ENCODE results near the gene MATN3.

The MATN3 gene

GRCh38 chr2:19993731-19994130, 18.7 kb downstream of the MATN3 start:
- DNase-seq, result no peak

- no peak for DNase-seq
Observed at GRCh38 chr2:19991895-19992294, 20.6 kb downstream of the MATN3 start.

DNA sequence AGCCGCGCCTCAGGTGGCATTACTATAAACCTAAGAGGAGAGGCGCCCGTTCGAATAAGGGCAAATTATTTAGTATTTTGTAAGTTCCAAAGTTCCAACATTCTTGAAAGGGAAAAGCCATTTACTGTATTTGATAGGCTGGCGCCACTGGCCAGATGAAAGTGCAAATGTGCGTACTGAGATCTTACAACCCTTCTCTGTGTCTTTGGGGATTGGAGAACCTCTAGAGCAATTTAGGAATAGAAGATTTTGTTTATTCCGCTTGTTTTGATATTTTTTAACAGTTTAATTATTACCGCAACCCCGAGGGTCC, 22.1 kb downstream of the MATN3 start:
- no peak for DNase-seq

DNA sequence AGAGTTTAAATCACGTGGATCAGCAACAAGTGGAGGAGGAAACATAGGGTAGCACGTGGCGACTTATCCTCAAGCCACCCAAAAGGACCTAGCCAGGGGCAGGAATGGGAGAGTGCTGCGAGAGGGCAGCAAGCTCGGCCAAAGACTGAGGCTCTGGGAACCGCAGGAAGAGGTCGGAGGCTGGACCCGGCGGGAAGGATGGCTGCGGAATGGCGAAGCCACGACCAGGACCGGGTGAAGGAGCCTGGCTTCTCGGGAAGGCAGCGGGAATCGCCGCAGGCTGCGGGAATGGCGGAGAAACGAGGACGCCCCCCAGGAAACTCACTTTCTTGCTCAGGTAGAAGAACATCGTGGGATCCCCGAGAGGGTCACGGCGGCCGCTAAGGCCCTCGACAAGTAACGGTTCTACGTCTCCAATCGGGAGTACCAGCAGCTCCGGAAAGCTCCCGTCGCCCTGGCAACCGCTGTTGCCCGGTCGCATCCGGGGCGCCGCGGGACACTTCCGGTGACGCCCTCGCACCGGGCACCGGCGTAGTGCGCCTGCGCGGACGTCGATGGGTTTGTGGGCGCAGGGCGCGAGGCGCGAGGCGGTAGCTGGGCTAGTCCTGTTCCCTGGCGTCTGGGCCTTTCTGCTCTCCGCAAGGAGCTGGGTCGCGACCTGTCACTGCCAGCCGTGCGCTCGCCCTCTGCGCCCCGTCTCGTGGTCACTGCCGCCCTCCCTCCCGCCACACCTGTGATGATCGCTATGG, 22.6 kb downstream of the MATN3 start, which contains the start of gene WDR35:
Gene WDR35, minus strand, starts transcription at position 439 of the 749 bp plus-strand sequence. Its CDS starts 90 bp downstream, at position 349.
- DNase-seq, result peak; percentile 95 to 96

GRCh38 chr2:19989342-19989666, 23.2 kb downstream of the MATN3 start:
- no peak for DNase-seq

- no peak for DNase-seq
Observed at GRCh38 chr2:19988600-19988999, 23.9 kb downstream of the MATN3 start.

DNA sequence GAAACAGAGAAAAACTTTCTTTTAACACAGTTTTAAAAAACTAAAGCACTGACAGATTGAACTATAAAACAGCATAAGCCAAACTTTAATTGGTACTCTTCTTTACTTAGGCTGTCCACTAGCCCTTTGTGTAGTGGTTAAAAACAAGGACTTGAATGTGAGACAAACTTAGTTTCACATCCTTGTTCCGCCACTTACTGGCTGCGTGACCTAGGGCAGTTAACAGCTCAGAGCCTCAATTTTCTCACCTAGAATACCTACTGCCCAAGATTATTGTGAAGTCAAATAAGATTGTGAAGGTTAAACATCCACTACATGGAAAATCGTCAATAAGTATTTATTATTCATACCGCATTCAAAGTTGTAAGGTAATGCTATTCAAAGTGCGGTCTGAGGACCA, 24.5 kb downstream of the MATN3 start:
- no peak for DNase-seq

- DNase-seq, result no peak
Observed at GRCh38 chr2:19982268-19982667, 30.2 kb downstream of the MATN3 start.

DNA sequence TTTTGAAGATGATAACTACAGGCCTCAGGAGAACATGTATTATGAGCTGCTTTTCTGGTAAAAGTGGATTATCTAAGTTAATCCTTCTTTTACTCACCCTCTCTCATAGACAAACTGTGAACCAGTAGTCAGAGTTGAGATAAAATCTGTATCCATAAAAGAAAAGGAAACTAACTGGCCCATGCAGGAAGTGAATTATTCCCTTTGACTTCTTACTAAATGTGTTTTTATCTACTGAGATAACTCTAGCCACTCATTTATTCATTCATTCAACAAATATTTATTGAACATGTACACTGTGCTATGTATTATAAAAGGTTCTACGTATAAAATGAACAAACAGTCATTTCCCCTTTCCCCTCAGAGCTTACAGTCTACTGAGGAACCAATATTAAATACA, 32.5 kb downstream of the MATN3 start:
- DNase-seq, result no peak

GRCh38 chr2:19973466-19973865, 39.0 kb downstream of the MATN3 start:
- DNase-seq, result no peak

DNA sequence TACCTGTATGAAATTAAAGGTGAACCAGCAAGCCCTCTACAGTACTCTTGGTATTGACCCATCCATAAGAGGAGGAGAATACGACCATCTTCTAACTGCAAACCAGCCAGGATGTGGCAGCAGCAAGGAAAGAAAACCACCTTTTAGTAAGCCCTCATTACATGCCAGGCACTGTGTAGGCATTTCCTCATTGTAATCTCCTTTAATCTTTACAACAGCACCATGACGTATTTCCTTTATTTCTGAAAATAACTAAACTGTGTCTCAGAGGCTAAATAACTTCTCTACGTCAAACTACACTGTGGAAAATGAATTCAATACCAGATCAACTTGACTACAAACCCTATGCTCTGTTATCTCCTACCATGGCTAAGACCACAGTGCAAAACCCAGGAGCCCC, 40.8 kb downstream of the MATN3 start:
- no peak for DNase-seq

DNA sequence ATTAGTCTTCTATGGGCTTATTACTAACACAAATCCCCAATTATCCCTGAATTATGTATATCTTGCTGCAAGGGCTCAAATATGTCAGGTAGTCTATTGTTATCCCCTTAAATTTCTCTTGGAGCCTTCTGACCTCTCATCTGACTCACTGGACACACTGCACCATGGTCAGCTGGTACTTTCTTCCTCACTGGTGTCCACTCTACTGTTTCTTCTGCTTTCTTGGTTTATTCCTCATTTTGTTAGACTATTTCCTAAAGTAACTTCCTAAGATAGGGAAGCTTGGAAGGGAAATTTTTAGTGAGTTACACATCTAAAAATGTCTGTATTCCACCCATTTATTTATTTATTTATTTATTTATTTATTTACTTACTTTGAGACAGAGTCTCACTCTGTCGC, 49.1 kb downstream of the MATN3 start:
- no peak for DNase-seq

- DNase-seq, result peak in 1 of 2 experiments; percentile 19
Observed at GRCh38 chr2:19955544-19956422, 56.7 kb downstream of the MATN3 start.

GRCh38 chr2:19949071-19949470, 63.4 kb downstream of the MATN3 start:
- DNase-seq, result no peak

DNA sequence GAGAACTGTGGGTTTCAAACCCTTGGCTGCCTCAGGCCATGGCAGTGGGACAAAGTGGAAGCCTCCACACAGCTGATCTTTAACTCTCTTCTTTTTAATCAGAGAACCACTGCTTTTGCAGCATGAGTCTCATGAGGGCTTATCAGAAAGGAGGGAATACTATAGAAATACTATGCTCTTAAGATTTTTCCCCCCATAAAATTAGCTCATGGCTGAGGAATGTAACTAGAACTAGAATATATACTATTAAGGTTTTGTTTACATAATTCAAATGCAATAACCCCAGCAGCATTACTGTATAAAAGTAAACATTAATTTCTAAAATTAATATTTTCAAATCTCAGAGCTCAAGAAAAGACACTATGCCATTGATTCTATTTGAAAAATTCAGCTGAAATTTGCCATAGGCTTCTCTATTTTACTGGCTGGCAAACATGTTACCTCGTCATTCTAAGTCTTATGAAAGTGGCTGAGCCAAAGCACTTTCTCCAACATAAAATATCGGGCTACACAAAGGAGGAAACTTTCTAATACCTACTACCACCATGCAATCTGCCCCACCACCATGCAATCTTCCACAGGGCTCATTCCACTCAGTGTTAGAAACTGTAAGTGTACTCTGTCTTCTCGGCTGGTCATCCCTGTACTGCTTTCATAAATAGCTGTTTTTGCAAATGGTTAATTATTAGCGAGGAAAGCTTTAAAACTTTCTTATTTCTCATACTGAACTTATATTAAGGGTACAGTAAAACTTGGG, 65.1 kb downstream of the MATN3 start:
- no peak for DNase-seq

- no peak for DNase-seq
Observed at GRCh38 chr2:19944205-19944845, 68.1 kb downstream of the MATN3 start.

GRCh38 chr2:19943189-19943588, 69.3 kb downstream of the MATN3 start:
- DNase-seq, result no peak

DNA sequence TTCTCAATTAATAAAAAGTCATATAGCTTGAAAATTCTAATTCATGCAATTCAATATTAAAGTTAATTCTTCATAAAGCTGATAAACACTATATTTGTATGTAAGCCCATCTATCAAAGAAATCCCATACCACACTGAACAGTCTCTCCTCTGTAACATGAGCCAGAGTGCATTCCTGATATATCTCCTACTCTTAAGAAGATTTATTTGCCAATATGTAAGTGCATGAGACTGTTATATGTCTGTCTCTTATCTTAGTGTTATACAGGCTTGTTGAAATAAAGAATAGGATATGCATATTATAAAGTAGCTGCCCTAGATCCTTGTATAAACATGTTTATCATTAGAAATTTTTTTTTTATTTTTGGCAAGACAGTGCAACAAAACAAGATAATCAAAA, 70.3 kb downstream of the MATN3 start:
- no peak for DNase-seq
